ENCODE data around the gene PRKG1. TPM values are rescaled to one million over a fixed set of nuclear protein-coding genes. Genes with fewer than 3 reads are reported as not detected.

Gene PRKG1
- total RNA-seq, 4 donors from 2014 or later: 24.5 to 46.1 (median 37.1) TPM

GRCh38 chr10:51642581-51642980 lies 568.3 kb downstream of the PRKG1 start:
- no peaks in the 10 kb centered on the region for H3K9me3 ChIP-seq
- DNase-seq (ENCODE audit: extremely low spot score): no peak
- 83% methylated on average over 4 of the region's 4 CpGs for WGBS
- intact Hi-C loops (cut with DNase I): no loop called here
- H3K36me3 ChIP-seq: no peaks in the 10 kb centered on the region
- TF ChIP-seq CTCF (IDR thresholded peaks at IDR 0.05) (no peak), EP300 (IDR thresholded peaks at IDR 0.05) (no peak), POLR2AphosphoS5 (IDR thresholded peaks at IDR 0.05) (no peak), POLR2A (IDR thresholded peaks at IDR 0.05; ENCODE audit: low read depth) (no peak)
- H3K4me3 ChIP-seq: no peak overlapping the region
- H3K27me3 ChIP-seq: no peaks in the 10 kb centered on the region
- H3K27ac ChIP-seq (replicated peaks in 1 of 4): no peak overlapping the region
- H3K4me1 ChIP-seq: peaks cover 0 to 4% (median 0%) of the 10 kb centered on the region in 4 donors

GRCh38 chr10:51643734-51644133 lies 569.4 kb downstream of the PRKG1 start:
- DNase-seq (ENCODE audit: extremely low spot score): no peak
- intact Hi-C loops (cut with DNase I): no loop called here
- 78% methylated on average over 3 of the region's 3 CpGs for WGBS
- H3K9me3 ChIP-seq: no peaks in the 10 kb centered on the region
- no peaks in the 10 kb centered on the region for H3K27me3 ChIP-seq
- TF ChIP-seq EP300 (IDR thresholded peaks at IDR 0.05): no peak
- no peak for TF ChIP-seq CTCF (IDR thresholded peaks at IDR 0.05)
- no peak for TF ChIP-seq POLR2AphosphoS5 (IDR thresholded peaks at IDR 0.05)
- no peak for TF ChIP-seq POLR2A (IDR thresholded peaks at IDR 0.05; ENCODE audit: low read depth)
- peaks cover 0 to 4% (median 0%) of the 10 kb centered on the region in 4 donors for H3K4me1 ChIP-seq
- H3K27ac ChIP-seq (replicated peaks in 1 of 4): no peak overlapping the region
- no peaks in the 10 kb centered on the region for H3K36me3 ChIP-seq
- H3K4me3 ChIP-seq: no peak overlapping the region

GRCh38 chr10:51649064-51649463 lies 574.8 kb downstream of the PRKG1 start:
- intact Hi-C loops (cut with DNase I): no loop called here
- H3K36me3 ChIP-seq: no peaks in the 10 kb centered on the region
- no peak overlapping the region for H3K27ac ChIP-seq (replicated peaks in 1 of 4)
- H3K4me3 ChIP-seq: no peak overlapping the region
- DNase-seq (ENCODE audit: extremely low spot score): no peak
- 94% methylated on average over 3 of the region's 3 CpGs for WGBS
- peaks cover 0 to 8% (median 6%) of the 10 kb centered on the region in 4 donors for H3K4me1 ChIP-seq
- H3K27me3 ChIP-seq: no peaks in the 10 kb centered on the region
- no peaks in the 10 kb centered on the region for H3K9me3 ChIP-seq
- TF ChIP-seq POLR2AphosphoS5 (IDR thresholded peaks at IDR 0.05) (no peak), EP300 (IDR thresholded peaks at IDR 0.05) (no peak), CTCF (IDR thresholded peaks at IDR 0.05) (no peak), POLR2A (IDR thresholded peaks at IDR 0.05; ENCODE audit: low read depth) (no peak)

GRCh38 chr10:51651063-51651462 lies 576.8 kb downstream of the PRKG1 start:
- Histone ChIP-seq H3K4me3 (no peak overlapping the region), H3K36me3 (no peaks in the 10 kb centered on the region), H3K4me1 (peaks cover 0 to 20% (median 6%) of the 10 kb centered on the region in 4 donors), H3K27ac (replicated peaks in 1 of 4) (no peak overlapping the region), H3K27me3 (no peaks in the 10 kb centered on the region), H3K9me3 (no peaks in the 10 kb centered on the region)
- no peak for DNase-seq (ENCODE audit: extremely low spot score)
- TF ChIP-seq CTCF (IDR thresholded peaks at IDR 0.05) (no peak), POLR2A (IDR thresholded peaks at IDR 0.05; ENCODE audit: low read depth) (no peak), EP300 (IDR thresholded peaks at IDR 0.05) (no peak), POLR2AphosphoS5 (IDR thresholded peaks at IDR 0.05) (no peak)
- WGBS: 87% methylated on average over 1 of the region's 1 CpG
- intact Hi-C loops (cut with DNase I): no loop called here

- intact Hi-C loops (cut with DNase I): no loop called here
- TF ChIP-seq POLR2A (IDR thresholded peaks at IDR 0.05; ENCODE audit: low read depth): no peak
- no peak for TF ChIP-seq CTCF (IDR thresholded peaks at IDR 0.05)
- TF ChIP-seq POLR2AphosphoS5 (IDR thresholded peaks at IDR 0.05): no peak
- no peak for TF ChIP-seq EP300 (IDR thresholded peaks at IDR 0.05)
- Histone ChIP-seq H3K27ac (replicated peaks in 1 of 4) (no peak overlapping the region), H3K9me3 (no peaks in the 10 kb centered on the region), H3K36me3 (no peaks in the 10 kb centered on the region), H3K4me1 (peaks cover 0 to 20% (median 8%) of the 10 kb centered on the region in 4 donors), H3K27me3 (no peaks in the 10 kb centered on the region), H3K4me3 (no peak overlapping the region)
- no peak for DNase-seq (ENCODE audit: extremely low spot score)
These were observed 578.7 kb downstream of the PRKG1 start for GRCh38 chr10:51653025-51653424.

Measured in esophagus muscularis mucosa (tissue), 4 donors.